Thyroid gland (tissue), 4 donors: ENCODE data around the gene PITPNC1. TPM values are rescaled to one million over a fixed set of nuclear protein-coding genes. Genes with fewer than 3 reads are reported as not detected.
A peak's percentile ranks its signal among the peaks of the same experiment; 100 is the strongest.

Experiments used
- DNase-seq, 2 donors: peaks; one replicate each; pipeline ENCODE4 v3.0.0-alpha.2; 2019
- H3K27ac ChIP-seq, 3 donors: fragments of 200-600 bp; sonication (generic); 1 replicate in 2 of 3; 2 replicates in 1 of 3; pipeline ENCODE4 v1.5.1; 2016 to 2019; ENCODE audit warnings: mild to moderate bottlenecking in 1 of 3, moderate library complexity in 1 of 3
- H3K27me3 ChIP-seq: fragments of 200-600 bp; sonication (generic); one replicate; pipeline ENCODE4 v1.5.1; 2019
- H3K36me3 ChIP-seq, 2 donors: fragments of 200-600 bp; sonication (generic); one replicate each; pipeline ENCODE4 v1.5.1; 2016 to 2019
- H3K4me1 ChIP-seq, 2 donors: fragments of 200-600 bp; sonication (generic); one replicate each; pipeline ENCODE4 v1.5.1; 2017 to 2019
- H3K4me3 ChIP-seq, 3 donors: fragments of 200-600 bp; sonication (generic); replicated peaks in 1 of 3; 1 replicate in 2 of 3; 2 replicates in 1 of 3; pipeline ENCODE4 v1.5.1; 2016; ENCODE audit warnings: mild to moderate bottlenecking in 1 of 3
- H3K9me3 ChIP-seq: fragments of 200-600 bp; sonication (generic); one replicate; pipeline ENCODE4 v1.5.1; 2017
- CTCF ChIP-seq, 6 experiments: fragments of 200-600 bp in 3 of 6; fragments of 450-650 bp in 3 of 6; sonication (generic) in 3 of 6; IDR thresholded peaks; one replicate each; pipeline ENCODE4 v1.5.1; 2016 to 2019; ENCODE audit warnings: antibody characterized with exemption in 6 of 6, mild to moderate bottlenecking in 2 of 6, inconsistent platforms in 1 of 6, moderate library complexity in 1 of 6
- POLR2A ChIP-seq, 2 donors: fragments of 450-650 bp; IDR thresholded peaks; one replicate each; pipeline ENCODE4 v1.6.1; 2017; ENCODE audit warnings: antibody characterized with exemption in 2 of 2, mild to moderate bottlenecking in 2 of 2, moderate library complexity in 1 of 2
- WGBS, 2 donors: methylation state at CpG; one replicate each; pipeline ENCODE4 v1.1.5; 2017; 5-methylcytosine and 5-hydroxymethylcytosine counted together
- intact Hi-C: fragments of 100-400 bp; cut with DNase I; formaldehyde crosslinking; loops from one replicate; pipeline ENCODE4 v1.15.1; 2023
- total RNA-seq, 4 donors: library from RNA; depleted of rRNA; stranded (reverse); fragments of >200 nt; gene quantifications; one replicate each; pipeline ENCODE4 v1.2.3, GENCODE V29; 2016

PITPNC1 gene
- total RNA-seq, 4 donors from 2014 or later: 3.6 to 14.2 (median 7.3) TPM

GRCh38 chr17:67602974-67603373 is 225.9 kb downstream of the PITPNC1 start:
- no peak overlapping the region for H3K27ac ChIP-seq
- H3K27me3 ChIP-seq: no peaks in the 10 kb centered on the region
- H3K36me3 ChIP-seq: no peaks in the 10 kb centered on the region
- 74 to 76% methylated on average over 3 of the region's 3 CpGs for WGBS, 2 donors
- no peak overlapping the region for H3K4me3 ChIP-seq
- H3K9me3 ChIP-seq: no peaks in the 10 kb centered on the region
- intact Hi-C loops: loop anchor here (10.0 kb wide), 1 partner anchor 228 kb away; the partner anchor contains the start of gene PITPNC1
- H3K4me1 ChIP-seq: peaks cover 14 to 32% of the 10 kb centered on the region in 2 donors
- TF ChIP-seq CTCF (IDR thresholded peaks at IDR 0.05) (peak in 4 of 6 experiments; percentile 48 to 66 (median 55)), POLR2A (IDR thresholded peaks at IDR 0.05) (no peak)
- peak; percentile 27 to 45 for DNase-seq

- intact Hi-C loops: loop anchor here (10.0 kb wide), 1 partner anchor 231 kb away; the partner anchor contains the start of gene PITPNC1
- no peak overlapping the region for H3K4me3 ChIP-seq
- no peaks in the 10 kb centered on the region for H3K9me3 ChIP-seq
- no peak for TF ChIP-seq CTCF (IDR thresholded peaks at IDR 0.05)
- no peak for TF ChIP-seq POLR2A (IDR thresholded peaks at IDR 0.05)
- DNase-seq: peak in 1 of 2 donors; percentile 8
- H3K4me1 ChIP-seq: peaks cover 21 to 42% of the 10 kb centered on the region in 2 donors
- H3K27ac ChIP-seq: peak overlapping the region in 1 of 3 donors; percentile 8
- 81 to 84% methylated on average over 17 of the region's 17 CpGs for WGBS, 2 donors
- H3K27me3 ChIP-seq: no peaks in the 10 kb centered on the region
- H3K36me3 ChIP-seq: no peaks in the 10 kb centered on the region
Observed at GRCh38 chr17:67605256-67605912, 228.3 kb downstream of the PITPNC1 start.

- H3K9me3 ChIP-seq: no peaks in the 10 kb centered on the region
- no peaks in the 10 kb centered on the region for H3K27me3 ChIP-seq
- intact Hi-C loops: loop anchor here (10.0 kb wide), 1 partner anchor 232 kb away; the partner anchor contains the start of gene PITPNC1
- H3K4me1 ChIP-seq: peaks cover 23 to 44% of the 10 kb centered on the region in 2 donors
- WGBS, 2 donors: 30 to 35% methylated on average over 10 of the region's 10 CpGs
- H3K36me3 ChIP-seq: no peaks in the 10 kb centered on the region
- DNase-seq: peak; percentile 65 to 73
- no peak for TF ChIP-seq POLR2A (IDR thresholded peaks at IDR 0.05)
- no peak for TF ChIP-seq CTCF (IDR thresholded peaks at IDR 0.05)
- no peak overlapping the region for H3K4me3 ChIP-seq
- H3K27ac ChIP-seq: peak overlapping the region; percentile 21 to 49 (median 43)
Observed at GRCh38 chr17:67606471-67606870, 229.4 kb downstream of the PITPNC1 start.

- TF ChIP-seq POLR2A (IDR thresholded peaks at IDR 0.05) (no peak), CTCF (IDR thresholded peaks at IDR 0.05) (no peak)
- Histone ChIP-seq H3K36me3 (no peaks in the 10 kb centered on the region), H3K27me3 (no peaks in the 10 kb centered on the region), H3K9me3 (no peaks in the 10 kb centered on the region), H3K27ac (peak overlapping the region; percentile 21 to 49 (median 43)), H3K4me3 (no peak overlapping the region), H3K4me1 (peaks cover 23 to 44% of the 10 kb centered on the region in 2 donors)
- intact Hi-C loops: loop anchor here (10.0 kb wide), 1 partner anchor 232 kb away; the partner anchor contains the start of gene PITPNC1
- peak; percentile 20 to 29 for DNase-seq
- 59 to 67% methylated on average over 10 of the region's 10 CpGs for WGBS, 2 donors
Observed at GRCh38 chr17:67606896-67607604, 230.0 kb downstream of the PITPNC1 start.
